Measurements from ENCODE around the gene FOXA3. TPM values are rescaled to one million over a fixed set of nuclear protein-coding genes. Genes with fewer than 3 reads are reported as not detected.
"Not testable (repeated sequence)": the region's sequence is repeated elsewhere in the genome, so short reads cannot be mapped to it uniquely, and the experiment has no call there.

FOXA3 gene
- total RNA-seq, 1 experiment from 2014 or later, result not detected

GRCh38 chr19:45889210-45889885 is 25.2 kb downstream of the FOXA3 start:
- DNase-seq (ENCODE audit: low spot score), result no peak
- no TSS peak for BruUV-seq (replicated peaks)
- H3K9me3 ChIP-seq (ENCODE audit: low read depth, low read length, poor library complexity, severe bottlenecking), result no peaks in the 10 kb centered on the region
- H3K4me3 ChIP-seq (ENCODE audit: low read depth, low read length, poor library complexity, severe bottlenecking), result no peak overlapping the region
- no peak overlapping the region for H3K27ac ChIP-seq (ENCODE audit: low read depth, low read length, poor library complexity, severe bottlenecking)
- H3K27me3 ChIP-seq (replicated peaks; ENCODE audit: insufficient read depth, low read depth, low read length, poor library complexity), result no peaks in the 10 kb centered on the region
- no peak for TF ChIP-seq EZH2 (IDR thresholded peaks at IDR 0.05; ENCODE audit: borderline replicate concordance, low read depth, low read length, poor library complexity, severe bottlenecking)
- TF ChIP-seq CTCF (conservative IDR thresholded peaks at IDR 0.05; ENCODE audit: low read depth, low read length), result no peak
- peaks cover 15% of the 10 kb centered on the region for H3K4me1 ChIP-seq (ENCODE audit: insufficient read depth, low read length, poor library complexity, severe bottlenecking)
- H3K36me3 ChIP-seq (ENCODE audit: insufficient read depth, low read length, poor library complexity, severe bottlenecking), result peaks cover 2% of the 10 kb centered on the region
- intact Hi-C loops (cut with micrococcal nuclease; ENCODE audit: unreplicated experiment), result no loop called here
- CTCF ChIA-PET, result no interaction called here
- POLR2A ChIA-PET (ENCODE audit: low non-redundant PET), result no interaction called here

GRCh38 chr19:45890877-45891276 is 26.8 kb downstream of the FOXA3 start:
- no peaks in the 10 kb centered on the region for H3K9me3 ChIP-seq (ENCODE audit: low read depth, low read length, poor library complexity, severe bottlenecking)
- H3K27me3 ChIP-seq (replicated peaks; ENCODE audit: insufficient read depth, low read depth, low read length, poor library complexity), result no peaks in the 10 kb centered on the region
- no peak overlapping the region for H3K4me3 ChIP-seq (ENCODE audit: low read depth, low read length, poor library complexity, severe bottlenecking)
- DNase-seq (ENCODE audit: low spot score), result no peak
- H3K4me1 ChIP-seq (ENCODE audit: insufficient read depth, low read length, poor library complexity, severe bottlenecking), result peaks cover 2% of the 10 kb centered on the region
- ChIA-PET POLR2A (ENCODE audit: low non-redundant PET) (no interaction called here), CTCF (no interaction called here)
- no TSS peak for BruUV-seq (replicated peaks)
- no peak overlapping the region for H3K27ac ChIP-seq (ENCODE audit: low read depth, low read length, poor library complexity, severe bottlenecking)
- TF ChIP-seq CTCF (conservative IDR thresholded peaks at IDR 0.05; ENCODE audit: low read depth, low read length), result no peak
- no peak for TF ChIP-seq EZH2 (IDR thresholded peaks at IDR 0.05; ENCODE audit: borderline replicate concordance, low read depth, low read length, poor library complexity, severe bottlenecking)
- H3K36me3 ChIP-seq (ENCODE audit: insufficient read depth, low read length, poor library complexity, severe bottlenecking), result no peaks in the 10 kb centered on the region
- intact Hi-C loops (cut with micrococcal nuclease; ENCODE audit: unreplicated experiment), result no loop called here

GRCh38 chr19:45895519-45895972 is 31.4 kb downstream of the FOXA3 start:
- H3K4me1 ChIP-seq (ENCODE audit: insufficient read depth, low read length, poor library complexity, severe bottlenecking), result no peaks in the 10 kb centered on the region
- CTCF ChIA-PET, result no interaction called here
- POLR2A ChIA-PET (ENCODE audit: low non-redundant PET), result no interaction called here
- no peak overlapping the region for H3K4me3 ChIP-seq (ENCODE audit: low read depth, low read length, poor library complexity, severe bottlenecking)
- H3K27me3 ChIP-seq (replicated peaks; ENCODE audit: insufficient read depth, low read depth, low read length, poor library complexity), result no peaks in the 10 kb centered on the region
- intact Hi-C loops (cut with micrococcal nuclease; ENCODE audit: unreplicated experiment), result no loop called here
- H3K9me3 ChIP-seq (ENCODE audit: low read depth, low read length, poor library complexity, severe bottlenecking), result no peaks in the 10 kb centered on the region
- TF ChIP-seq EZH2 (IDR thresholded peaks at IDR 0.05; ENCODE audit: borderline replicate concordance, low read depth, low read length, poor library complexity, severe bottlenecking) (no peak), CTCF (conservative IDR thresholded peaks at IDR 0.05; ENCODE audit: low read depth, low read length) (no peak)
- H3K36me3 ChIP-seq (ENCODE audit: insufficient read depth, low read length, poor library complexity, severe bottlenecking), result peaks cover 3% of the 10 kb centered on the region
- BruUV-seq (replicated peaks), result no TSS peak
- no peak overlapping the region for H3K27ac ChIP-seq (ENCODE audit: low read depth, low read length, poor library complexity, severe bottlenecking)
- DNase-seq (ENCODE audit: low spot score), result no peak

GRCh38 chr19:45895983-45896599 is 32.0 kb downstream of the FOXA3 start:
- H3K36me3 ChIP-seq (ENCODE audit: insufficient read depth, low read length, poor library complexity, severe bottlenecking); H3K4me1 ChIP-seq (ENCODE audit: insufficient read depth, low read length, poor library complexity, severe bottlenecking); CTCF ChIA-PET; POLR2A ChIA-PET (ENCODE audit: low non-redundant PET); BruUV-seq (replicated peaks); H3K4me3 ChIP-seq (ENCODE audit: low read depth, low read length, poor library complexity, severe bottlenecking); H3K27ac ChIP-seq (ENCODE audit: low read depth, low read length, poor library complexity, severe bottlenecking); H3K27me3 ChIP-seq (replicated peaks; ENCODE audit: insufficient read depth, low read depth, low read length, poor library complexity); intact Hi-C loops (cut with micrococcal nuclease; ENCODE audit: unreplicated experiment); DNase-seq (ENCODE audit: low spot score); H3K9me3 ChIP-seq (ENCODE audit: low read depth, low read length, poor library complexity, severe bottlenecking): not testable (repeated sequence)
